NCI-H1105 (cell line): ENCODE results near the gene EPHX1.
"Not testable (repeated sequence)": the region's sequence is repeated elsewhere in the genome, so short reads cannot be mapped to it uniquely, and the experiment has no call there.

ENCODE experiments used
- DNase-seq: peaks from one replicate; lab custom pipeline; 2025; lab: John Stamatoyannopoulos, UW

Gene EPHX1

DNA sequence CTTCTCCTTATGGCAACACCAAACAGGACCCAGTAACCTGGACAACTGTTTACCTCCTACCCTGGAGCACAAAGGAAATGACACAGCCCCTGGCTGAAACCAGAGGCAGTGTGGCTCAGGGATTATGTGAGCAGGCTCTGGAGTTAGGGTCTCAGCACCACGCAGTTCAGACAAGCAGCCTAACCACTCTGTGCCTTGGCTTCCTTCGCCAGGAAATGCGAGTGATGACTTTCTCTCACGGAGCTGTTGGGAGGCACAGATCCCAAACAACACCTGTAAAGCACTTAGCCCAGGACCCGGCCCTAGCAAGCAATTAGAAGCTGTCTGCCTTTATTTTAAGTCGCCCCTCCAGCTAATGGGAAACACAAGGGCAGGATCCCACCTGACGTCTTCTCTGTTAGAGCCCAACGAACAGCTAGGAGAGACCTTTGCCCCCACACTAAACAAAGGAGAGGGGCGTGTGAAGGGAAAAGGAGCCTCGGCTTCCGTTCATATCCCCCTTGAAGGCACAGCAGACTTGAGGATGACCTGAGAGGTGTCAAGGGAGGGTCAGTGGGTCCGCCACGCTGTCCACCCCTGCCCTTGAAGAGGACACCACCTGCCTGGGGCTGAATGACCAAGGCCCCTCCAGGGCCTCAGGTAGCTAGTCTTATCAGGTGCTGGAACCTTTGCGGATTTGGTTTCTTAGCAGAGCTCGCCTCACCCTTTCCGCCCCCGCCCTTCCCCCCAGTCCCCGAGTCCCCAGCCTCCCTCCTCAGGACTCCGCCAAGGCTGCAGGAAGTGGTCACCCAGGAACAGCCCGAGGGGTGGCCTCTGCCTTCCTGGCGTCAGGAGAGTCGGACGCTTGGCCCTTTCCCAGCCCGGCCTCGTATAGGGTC, 71.4 kb downstream of the EPHX1 start:
- DNase-seq = no peak

DNA sequence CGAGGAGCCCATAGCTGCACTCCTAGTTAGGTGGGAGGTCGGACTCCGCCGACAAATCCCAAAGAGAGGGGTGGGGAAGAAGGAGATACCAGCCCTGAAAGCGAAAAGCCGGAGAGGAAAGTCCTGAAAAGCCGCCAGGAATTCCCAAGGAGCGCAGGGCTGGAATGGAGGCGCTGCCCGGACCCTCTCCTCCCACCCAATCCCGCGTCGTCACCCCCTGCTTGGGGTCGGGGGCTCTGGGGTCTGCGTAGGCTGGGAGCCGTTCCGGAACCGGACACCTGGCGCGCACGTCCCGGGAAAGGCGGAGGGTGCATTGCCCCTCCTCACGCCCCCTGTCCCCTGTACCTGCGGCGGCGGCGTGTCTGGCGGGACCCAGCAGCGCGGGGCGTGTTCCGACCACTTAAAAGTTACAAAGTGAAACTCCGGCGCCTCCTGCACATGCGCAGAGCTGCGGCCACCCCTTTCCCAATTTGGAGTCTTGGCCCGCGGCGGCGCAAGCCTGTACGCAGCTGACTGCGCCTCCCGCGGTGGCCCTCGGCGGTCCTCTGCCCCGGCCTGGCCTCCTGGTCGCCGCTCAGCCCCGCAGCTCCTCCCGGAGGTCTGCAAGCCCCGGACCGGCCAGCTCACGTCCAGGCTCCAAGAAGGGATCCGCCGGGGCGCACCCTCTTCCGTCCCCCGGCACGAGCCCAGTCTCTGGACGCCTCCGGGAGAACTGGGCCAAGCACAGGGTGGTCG, 72.2 kb downstream of the EPHX1 start, which contains the start of gene TMEM63A:
Gene TMEM63A, minus strand, starts transcription at position 422 of the 735 bp plus-strand sequence. CDS start 4,800 bp downstream, outside the sequence.
- no peak for DNase-seq

DNA sequence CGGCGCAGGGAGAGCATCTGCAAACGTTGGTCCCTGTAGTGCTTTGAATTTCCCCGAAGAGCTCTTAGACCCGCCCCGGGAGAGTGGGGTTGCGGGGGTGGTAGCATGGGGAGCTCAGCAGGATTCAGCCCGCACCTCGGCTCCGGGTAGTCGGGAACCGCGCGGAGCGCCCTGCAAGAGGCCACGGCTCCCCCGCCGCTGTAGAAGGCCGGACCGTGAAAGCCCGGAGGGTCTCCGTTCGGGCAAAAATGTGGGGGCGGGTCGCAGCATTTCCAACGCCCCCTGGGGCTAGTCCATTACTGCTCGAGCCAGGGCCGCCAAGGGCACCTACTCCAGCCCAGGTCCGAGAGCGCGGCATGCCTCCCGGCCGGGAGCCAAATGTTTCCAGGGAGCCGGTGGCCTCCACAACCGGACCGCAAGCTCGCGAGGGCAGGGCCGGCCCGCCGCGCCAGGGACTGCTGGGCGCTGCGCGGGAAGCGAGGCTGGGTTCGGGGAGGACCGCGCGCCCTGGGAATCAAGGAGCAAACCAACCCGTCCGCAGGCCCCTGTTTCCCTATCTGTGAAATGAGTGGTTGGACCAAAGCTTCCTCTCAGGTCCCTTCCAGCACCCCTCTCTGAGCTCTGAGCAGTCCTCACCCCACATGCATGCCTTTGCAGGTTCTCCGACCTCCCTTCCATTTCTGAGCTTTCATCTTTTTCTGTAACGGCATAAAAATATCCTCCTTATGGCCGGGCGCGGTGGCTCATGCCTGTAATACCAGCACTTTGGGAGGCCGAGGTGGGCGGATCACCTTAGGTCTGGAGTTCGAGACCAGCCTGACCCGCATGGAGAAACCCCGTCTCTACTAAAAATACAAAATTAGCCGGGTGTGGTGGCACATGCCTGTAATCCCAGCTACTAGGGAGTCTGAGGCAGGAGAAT, 73.0 kb downstream of the EPHX1 start:
- no peak for DNase-seq

DNA sequence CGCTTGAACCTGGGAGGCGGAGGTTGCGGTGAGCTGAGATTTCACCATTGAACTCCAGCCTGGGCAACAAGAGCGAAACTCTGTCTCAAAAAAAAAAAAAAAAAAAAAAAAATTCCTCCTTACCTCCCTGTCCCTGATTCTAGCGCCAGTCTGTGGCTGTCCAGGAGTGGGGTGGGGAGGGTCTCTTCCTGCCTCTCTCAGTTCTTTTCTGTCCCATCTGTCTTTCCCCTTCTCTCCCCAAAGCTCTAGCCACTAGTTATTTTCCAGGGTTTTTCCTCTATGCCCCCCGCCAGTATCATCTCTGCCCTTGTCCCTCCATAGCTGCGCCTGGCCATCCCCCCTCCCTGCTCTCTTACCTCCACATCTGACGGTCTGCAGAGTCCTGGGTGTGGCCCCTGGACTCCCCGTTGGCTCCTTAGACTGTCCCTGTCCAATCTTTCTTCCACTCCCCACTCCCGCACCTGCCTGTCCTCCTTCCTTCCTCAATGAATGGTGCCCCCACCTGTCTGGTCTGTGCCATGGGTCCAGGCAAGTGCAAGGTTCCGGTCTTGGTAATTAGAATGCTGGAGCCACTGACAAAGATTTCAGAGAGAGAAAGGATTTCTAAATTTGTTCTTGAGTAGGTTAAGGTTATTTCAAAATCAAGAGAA, 73.8 kb downstream of the EPHX1 start:
- DNase-seq = no peak

DNA sequence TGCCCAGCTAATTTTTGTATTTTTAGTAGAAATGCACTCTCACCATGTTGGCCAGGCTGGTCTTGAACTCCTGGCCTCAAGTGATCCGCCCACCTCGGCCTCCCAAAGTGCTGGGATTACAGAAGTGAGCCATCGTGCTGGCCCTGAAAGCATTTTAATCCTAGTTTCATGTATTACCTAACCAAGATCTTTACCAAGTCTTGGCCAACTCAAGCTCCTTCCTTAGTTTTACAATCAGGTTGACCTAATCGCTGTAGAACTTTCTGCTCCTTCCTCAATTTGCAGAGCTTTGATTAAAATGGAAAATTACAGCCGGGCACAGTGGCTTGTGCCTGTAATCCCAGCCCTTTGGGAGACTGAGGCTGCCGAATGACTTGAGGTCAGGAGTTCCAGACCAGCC, 75.4 kb downstream of the EPHX1 start:
- DNase-seq = no peak

DNA sequence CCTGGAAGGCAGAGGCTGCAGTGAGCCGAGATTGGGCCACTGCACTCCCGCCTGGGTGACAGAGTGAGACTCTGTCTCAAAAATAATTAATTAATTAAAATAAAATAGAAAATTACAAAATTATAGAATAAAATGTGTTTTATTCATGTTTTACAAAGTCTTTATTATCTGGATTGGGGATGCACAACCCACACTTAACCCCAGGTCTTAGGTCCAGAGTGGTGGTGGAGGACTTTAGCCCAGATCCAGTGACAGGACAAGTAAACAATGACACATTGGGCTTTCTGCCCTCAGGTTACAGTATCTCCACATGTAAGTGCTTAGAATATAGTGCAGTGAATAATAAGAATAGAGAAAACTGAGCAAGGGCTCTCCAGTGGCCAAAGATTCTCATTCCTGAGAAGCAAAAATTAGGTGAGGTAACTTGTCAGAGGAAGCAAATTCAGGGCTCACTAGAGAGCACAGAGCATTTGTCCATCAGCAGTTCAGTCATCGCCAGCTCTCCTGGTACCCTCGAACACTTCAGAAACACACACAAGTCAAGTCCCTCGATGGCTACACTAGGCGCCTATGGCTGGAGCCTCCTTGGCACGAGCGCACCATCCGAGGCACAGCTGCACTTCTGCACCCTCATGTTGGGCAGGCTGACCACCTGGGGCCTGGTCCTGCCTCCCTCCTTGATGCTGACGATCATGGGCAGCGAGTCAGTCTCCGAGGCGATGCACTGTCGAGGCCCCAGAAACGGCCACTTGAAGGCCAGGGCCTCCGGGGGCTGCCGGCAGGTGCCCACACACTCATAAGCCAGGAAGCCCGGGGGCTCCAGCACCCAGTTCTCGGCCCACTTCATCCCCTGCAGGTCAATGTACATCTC, 76.5 kb downstream of the EPHX1 start:
- no peak for DNase-seq

DNA sequence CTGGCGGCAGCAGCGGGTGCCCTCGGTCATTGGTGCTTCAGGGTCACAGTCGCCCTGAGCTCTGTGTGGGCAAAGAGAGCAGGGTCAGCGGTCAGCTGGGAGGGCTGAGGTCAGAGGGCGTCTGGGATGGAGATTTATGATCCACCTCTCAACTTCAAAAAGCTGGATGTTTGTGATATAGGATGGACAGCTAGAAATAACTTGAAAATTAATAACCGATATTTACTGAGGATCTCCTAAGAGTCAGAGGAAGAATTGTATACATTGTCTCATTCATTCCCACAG, 77.0 kb downstream of the EPHX1 start:
- DNase-seq = no peak

DNA sequence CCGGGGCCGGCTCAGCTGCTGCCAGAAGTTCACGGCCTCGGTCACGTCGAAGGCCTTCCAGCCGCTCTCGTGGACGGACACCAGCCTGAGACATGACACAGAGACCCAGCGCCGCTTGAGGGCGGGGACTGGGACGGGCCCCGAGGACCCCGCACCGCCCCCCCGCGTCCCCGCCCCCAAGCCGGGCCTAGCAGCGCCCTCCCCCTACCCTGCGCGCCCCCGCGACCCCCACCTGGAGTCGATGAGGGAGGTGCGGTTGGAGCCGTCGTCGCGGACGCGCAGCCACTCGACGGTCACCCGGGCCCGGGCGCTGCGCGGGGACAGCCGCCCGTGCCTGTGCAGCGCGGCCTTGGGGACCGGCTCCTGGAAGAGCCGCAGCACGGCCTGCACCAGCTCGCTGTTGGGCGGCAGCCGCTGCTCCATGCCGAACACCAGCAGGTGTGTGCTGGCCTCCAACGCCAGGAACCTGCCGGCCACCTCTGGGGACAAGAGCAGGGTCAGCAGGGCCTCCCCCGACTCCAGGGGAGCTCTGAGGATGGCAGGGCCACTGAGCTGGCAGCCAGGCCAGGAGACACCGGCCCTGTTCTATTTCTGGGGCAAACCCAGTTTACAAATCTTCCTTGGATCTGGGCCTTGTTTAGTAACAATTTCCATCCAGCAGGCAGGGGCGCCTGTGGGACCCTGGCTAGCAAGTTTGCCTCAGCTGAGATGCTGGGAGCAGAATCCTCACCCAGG, 77.8 kb downstream of the EPHX1 start:
- DNase-seq = not testable (repeated sequence)

DNA sequence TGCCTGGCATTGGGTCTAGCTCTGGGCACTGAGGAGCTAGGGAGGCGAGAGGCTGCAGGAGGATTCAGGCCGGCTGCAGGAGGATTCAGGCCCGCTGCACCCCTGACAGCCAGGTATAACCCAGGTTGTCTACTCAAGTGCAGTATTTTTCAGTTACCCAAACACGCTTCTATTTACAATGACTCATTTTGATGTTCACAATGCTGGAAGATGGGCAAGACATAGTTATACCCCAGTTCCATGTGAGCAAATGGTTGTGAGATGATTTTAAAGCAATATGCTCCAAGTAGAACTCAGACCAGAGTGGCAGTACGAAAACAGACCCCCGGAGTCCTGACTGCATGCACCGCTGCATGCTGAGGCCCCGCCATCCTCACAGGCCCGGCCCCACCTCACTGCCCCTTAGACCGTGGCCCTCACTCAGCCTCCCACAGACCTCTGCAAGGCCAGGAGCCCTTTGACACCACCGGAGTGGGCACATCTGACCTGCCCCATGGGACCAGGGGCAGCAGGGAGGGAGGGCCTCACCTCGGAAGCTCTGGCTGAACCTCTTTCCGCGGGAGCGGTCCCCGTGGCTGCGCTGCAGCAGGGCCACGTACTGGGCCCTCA, 78.5 kb downstream of the EPHX1 start:
- DNase-seq = no peak

DNA sequence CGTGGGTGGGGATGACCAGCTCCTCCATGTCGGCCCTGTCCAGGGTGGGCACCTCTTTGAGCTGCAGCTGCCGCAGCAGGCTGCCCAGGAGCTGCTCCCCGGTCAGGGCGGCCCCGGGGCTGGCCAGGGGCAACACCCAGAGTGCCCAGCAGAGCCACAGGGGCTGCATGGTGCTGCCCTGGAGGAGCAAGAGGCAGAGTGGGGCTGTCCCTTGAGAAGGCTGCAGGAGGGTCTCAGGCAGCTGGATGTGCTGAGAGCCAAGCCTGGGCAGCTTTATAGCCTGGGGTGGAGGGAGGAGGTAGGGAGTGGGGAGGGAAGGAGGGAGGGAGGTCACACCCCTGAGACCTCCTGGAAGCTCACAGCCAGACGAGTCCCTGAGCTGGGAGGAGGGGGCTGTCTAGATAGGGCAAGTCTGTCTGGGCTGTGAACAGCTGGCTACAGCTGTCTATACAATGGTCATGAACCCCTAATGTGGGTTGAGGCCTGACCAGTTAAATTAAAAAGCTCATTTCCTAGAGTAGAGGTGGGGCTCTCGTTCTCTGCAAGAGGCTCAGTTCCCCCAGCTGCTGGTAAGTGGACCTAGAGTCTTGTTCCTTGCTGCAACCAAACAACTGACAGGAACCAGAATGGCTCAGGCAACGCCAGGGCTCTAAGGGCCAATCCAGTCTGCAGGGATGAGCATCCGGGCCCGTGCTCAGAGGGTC, 79.1 kb downstream of the EPHX1 start, which contains the start of gene LEFTY1:
Gene LEFTY1, minus strand, starts transcription at position 249 of the 704 bp plus-strand sequence. Its CDS starts 80 bp downstream, at position 169.
- DNase-seq = no peak

DNA sequence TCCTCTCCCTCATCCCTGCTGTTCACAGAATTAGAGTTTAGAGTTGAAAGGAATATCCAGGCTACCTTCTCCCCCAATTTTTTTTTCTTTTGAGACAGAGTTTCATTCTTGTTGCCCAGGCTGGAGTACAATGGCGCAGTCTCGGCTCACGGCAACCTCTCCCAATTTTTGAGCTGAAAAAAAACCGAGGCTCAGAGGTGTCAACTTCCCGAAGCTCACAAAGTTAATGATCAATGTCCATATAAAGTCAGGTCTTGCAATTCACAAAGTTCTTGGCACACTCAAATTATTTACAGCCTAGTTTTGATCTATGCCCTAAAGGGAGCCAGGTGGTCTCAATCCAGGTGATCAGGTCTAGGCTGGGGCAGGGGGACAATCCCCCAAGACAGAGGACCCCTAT, 79.8 kb downstream of the EPHX1 start:
- DNase-seq = no peak

DNA sequence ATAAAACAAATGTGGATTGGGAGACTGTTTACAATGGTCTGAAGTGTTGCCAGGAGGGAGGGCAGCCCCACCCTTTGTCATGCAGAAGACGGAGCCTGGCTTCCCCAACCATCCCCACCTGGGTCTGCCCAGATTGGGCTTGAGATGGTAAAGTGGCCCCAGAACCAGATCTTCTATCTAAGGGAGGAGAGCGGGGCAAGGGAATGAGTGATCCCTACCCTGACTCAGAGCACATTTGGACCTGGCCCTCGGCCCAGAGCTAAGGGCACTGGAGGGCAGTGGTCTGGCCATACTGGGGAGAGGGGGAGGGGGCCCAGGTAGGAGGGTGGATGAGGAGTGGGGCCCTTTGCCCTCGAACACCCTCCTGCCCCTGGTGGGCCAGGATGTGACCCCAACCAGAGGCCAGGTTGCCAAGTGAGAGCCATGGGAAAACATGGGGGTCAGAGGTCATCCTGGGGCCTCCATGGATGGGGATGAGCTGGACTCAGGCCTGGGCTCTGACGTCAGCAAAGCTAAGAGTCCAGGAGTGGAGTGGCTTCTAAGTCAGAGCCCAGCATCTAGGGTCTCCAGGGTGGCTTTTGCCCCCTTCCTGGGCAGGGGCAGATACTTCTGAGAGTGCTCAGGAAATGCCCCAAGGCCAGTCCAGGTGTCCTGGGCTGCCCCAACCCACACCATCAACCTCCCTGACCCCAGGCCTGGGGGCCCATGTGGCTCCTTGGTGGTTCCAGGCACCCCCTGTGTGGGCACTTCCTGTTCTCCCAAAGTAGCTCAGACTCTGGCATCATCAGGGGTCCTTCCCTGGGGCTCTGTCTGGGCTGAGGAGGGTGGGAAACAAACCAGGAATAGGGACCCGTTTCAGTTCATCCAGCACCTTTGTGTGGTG, 80.7 kb downstream of the EPHX1 start:
- DNase-seq = no peak

DNA sequence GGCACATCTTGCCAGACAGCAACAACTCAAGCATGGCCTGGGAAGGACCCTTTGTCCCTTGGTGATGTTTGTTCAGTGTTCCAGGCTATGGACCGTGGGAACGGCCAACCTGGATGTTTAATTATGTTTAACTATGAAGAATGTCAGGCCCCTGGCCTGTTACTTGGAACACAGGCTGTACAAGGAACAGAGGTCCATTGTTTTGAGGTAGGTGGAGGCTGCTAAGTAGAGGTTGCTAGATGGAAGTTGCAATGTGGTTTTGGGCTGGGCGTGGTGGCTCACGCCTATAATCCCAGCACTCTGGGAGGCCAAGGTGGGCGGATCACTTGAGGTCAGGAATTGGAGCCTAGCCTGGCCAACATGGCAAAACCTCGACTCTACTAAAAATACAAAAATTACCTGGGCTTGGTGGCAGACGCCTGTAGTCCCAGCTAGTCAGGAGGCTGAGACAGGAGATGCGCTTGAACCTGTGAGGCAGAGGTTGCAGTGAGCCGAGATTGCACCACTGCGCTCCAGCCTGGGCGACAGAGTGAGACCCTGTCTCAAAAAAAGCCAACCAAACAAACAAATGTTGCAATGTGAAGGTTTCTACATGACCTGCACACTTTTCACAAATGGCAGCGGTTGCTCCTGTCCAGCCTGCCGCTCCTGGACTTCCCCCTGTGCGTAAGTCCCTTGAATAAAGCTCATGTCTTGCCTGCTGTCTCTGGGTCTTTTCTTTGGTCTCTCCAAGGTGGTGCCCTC, 81.5 kb downstream of the EPHX1 start:
- DNase-seq = no peak

DNA sequence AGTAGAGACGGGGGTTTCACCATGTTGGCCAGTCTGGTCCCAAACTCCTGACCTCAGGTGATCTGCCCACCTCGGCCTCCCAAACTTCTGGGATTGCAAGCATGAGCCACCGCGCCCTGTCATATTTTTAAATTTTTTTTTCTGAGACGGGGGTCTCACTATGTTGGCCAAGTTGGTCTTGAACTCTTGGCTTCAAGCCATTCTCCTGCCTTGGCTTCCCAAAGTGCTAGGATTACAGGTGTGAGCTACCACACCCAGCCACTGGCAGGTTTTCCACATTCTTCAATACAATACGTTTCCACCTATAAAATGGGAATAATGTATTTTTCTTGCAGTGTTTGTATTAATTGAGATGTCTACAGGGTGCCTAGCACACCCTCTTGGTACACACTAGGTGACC, 82.4 kb downstream of the EPHX1 start:
- no peak for DNase-seq
